ENCODE measurements around the gene TIGD3.

DNA sequence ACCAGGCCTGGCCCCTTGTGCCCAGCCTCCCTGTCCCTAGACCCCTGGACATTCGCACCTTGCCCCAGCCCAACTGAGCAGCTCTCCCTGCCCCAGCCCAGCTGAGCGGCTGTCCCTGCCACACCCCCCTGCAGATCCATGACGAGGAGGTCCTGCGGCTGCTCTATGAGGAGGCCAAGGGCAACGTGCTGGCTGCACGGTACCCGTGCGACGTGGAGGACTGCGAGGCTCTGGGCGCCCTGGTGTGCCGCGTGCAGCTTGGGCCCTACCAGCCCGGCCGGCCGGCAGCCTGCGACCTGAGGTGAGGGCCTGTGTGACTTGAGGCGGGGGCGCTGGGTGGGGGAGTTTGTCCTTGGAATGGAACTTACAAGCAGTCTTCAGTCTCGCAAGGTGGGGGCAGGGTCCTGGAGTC lies 39.6 kb downstream of the TIGD3 start:
- TF ChIP-seq EP300 (IDR thresholded peaks at IDR 0.05) = no peak
- TF ChIP-seq, protein P1, sequence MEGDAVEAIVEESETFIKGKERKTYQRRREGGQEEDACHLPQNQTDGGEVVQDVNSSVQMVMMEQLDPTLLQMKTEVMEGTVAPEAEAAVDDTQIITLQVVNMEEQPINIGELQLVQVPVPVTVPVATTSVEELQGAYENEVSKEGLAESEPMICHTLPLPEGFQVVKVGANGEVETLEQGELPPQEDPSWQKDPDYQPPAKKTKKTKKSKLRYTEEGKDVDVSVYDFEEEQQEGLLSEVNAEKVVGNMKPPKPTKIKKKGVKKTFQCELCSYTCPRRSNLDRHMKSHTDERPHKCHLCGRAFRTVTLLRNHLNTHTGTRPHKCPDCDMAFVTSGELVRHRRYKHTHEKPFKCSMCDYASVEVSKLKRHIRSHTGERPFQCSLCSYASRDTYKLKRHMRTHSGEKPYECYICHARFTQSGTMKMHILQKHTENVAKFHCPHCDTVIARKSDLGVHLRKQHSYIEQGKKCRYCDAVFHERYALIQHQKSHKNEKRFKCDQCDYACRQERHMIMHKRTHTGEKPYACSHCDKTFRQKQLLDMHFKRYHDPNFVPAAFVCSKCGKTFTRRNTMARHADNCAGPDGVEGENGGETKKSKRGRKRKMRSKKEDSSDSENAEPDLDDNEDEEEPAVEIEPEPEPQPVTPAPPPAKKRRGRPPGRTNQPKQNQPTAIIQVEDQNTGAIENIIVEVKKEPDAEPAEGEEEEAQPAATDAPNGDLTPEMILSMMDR (IDR thresholded peaks at IDR 0.05) = no peak
- TF ChIP-seq POLR2AphosphoS5 (IDR thresholded peaks at IDR 0.05) = no peak

All from gastroesophageal sphincter (tissue), 3 donors.